Esophagus muscularis mucosa (tissue), 3 donors: Measurements from ENCODE around the gene EZR.

Experiments used
- POLR2A ChIP-seq: fragments of 450-650 bp; IDR thresholded peaks from one replicate; pipeline ENCODE4 v1.6.1; 2017; ENCODE audit warnings: antibody characterized with exemption, moderate library complexity, mild to moderate bottlenecking, low read depth
- TF ChIP-seq, protein P1 (sequence below), 3 experiments: fragments of 200-600 bp in 2 of 3; fragments of 450-650 bp in 1 of 3; sonication (generic) in 2 of 3; IDR thresholded peaks; one replicate each; pipeline ENCODE4 v1.5.1; 2017 to 2019; ENCODE audit warnings: antibody characterized with exemption in 3 of 3, mild to moderate bottlenecking in 2 of 3, moderate library complexity in 1 of 3

DNA sequence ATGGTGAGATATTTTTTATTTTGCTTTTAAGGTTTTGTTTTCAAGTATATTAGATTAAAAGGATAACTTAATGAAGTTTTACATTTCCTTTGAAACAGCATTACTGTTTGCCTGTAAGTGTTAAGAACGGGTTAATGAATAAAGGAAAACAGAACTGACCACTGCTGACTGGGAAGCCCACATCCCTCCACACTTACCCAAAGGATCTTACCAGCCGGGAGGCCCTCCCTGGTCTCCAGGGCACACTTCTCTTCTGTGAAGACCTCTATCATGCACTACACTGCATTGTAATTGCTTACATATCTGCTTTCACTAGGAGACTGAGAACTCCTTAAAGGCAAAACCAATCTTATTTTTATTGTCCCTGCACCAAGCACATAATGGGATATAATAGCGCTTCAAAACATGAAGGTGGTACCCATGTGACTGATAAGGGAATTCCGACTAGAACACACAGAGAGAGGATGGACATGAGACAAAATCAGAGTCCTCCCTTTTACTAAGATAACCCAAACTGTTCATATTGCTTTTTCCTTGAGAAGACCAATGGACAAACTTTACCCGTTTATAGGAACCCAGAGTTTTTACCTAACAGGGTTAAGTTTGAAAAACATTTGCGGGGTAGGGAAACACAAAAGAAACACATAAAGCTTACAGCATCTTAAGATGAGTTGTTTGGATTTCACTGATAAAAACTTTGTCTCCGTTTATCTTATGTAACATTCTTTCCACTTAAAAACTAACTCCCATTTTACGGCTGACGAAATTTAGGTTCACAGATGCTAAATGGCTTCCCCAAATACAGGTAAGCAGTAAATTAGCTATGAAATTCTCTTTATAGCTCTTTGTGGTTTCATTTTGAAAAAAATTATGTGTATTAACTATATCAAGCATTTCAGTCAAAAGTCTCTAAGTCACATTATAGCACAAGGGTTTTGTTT lies 8.7 kb downstream of the EZR start:
- TF ChIP-seq, protein P1, sequence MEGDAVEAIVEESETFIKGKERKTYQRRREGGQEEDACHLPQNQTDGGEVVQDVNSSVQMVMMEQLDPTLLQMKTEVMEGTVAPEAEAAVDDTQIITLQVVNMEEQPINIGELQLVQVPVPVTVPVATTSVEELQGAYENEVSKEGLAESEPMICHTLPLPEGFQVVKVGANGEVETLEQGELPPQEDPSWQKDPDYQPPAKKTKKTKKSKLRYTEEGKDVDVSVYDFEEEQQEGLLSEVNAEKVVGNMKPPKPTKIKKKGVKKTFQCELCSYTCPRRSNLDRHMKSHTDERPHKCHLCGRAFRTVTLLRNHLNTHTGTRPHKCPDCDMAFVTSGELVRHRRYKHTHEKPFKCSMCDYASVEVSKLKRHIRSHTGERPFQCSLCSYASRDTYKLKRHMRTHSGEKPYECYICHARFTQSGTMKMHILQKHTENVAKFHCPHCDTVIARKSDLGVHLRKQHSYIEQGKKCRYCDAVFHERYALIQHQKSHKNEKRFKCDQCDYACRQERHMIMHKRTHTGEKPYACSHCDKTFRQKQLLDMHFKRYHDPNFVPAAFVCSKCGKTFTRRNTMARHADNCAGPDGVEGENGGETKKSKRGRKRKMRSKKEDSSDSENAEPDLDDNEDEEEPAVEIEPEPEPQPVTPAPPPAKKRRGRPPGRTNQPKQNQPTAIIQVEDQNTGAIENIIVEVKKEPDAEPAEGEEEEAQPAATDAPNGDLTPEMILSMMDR (IDR thresholded peaks at IDR 0.05): no peak
- no peak for TF ChIP-seq POLR2A
